ENCODE data around the gene PEAK3.

PEAK3 gene

GRCh38 chr19:2228157-2229030 lies 53.6 kb downstream of the PEAK3 start:
- Histone ChIP-seq H3K4me3 (ENCODE audit: low read depth, low read length) (no peak overlapping the region), H3K27me3 (ENCODE audit: insufficient read depth, low read depth, severe bottlenecking) (no peaks in the 10 kb centered on the region), H3K36me3 (peaks cover 80% of the 10 kb centered on the region), H3K27ac (no peak overlapping the region), H3K9me3 (ENCODE audit: severe bottlenecking) (no peaks in the 10 kb centered on the region)
- no peak for DNase-seq
- TF ChIP-seq CTCF (IDR thresholded peaks at IDR 0.05; ENCODE audit: low read depth, low read length) = no peak

GRCh38 chr19:2227415-2228156 lies 54.4 kb downstream of the PEAK3 start:
- peaks cover 72% of the 10 kb centered on the region for H3K36me3 ChIP-seq
- DNase-seq = no peak
- H3K27ac ChIP-seq = no peak overlapping the region

GRCh38 chr19:2226840-2227360 lies 55.1 kb downstream of the PEAK3 start:
- no peak for TF ChIP-seq CTCF (IDR thresholded peaks at IDR 0.05; ENCODE audit: low read depth, low read length)
- DNase-seq = no peak
- Histone ChIP-seq H3K27me3 (ENCODE audit: insufficient read depth, low read depth, severe bottlenecking) (no peaks in the 10 kb centered on the region), H3K27ac (no peak overlapping the region), H3K4me3 (ENCODE audit: low read depth, low read length) (no peak overlapping the region), H3K9me3 (ENCODE audit: severe bottlenecking) (no peaks in the 10 kb centered on the region), H3K36me3 (peaks cover 74% of the 10 kb centered on the region)

More at GRCh38 chr19:2227415-2228156, 54.4 kb downstream of the PEAK3 start:
- H3K9me3 ChIP-seq (ENCODE audit: severe bottlenecking) = no peaks in the 10 kb centered on the region
- no peak for TF ChIP-seq CTCF (IDR thresholded peaks at IDR 0.05; ENCODE audit: low read depth, low read length)
- no peaks in the 10 kb centered on the region for H3K27me3 ChIP-seq (ENCODE audit: insufficient read depth, low read depth, severe bottlenecking)
- H3K4me3 ChIP-seq (ENCODE audit: low read depth, low read length) = no peak overlapping the region

- Histone ChIP-seq H3K27me3 (ENCODE audit: insufficient read depth, low read depth, severe bottlenecking) (no peaks in the 10 kb centered on the region), H3K36me3 (peaks cover 75% of the 10 kb centered on the region), H3K27ac (no peak overlapping the region), H3K4me3 (ENCODE audit: low read depth, low read length) (no peak overlapping the region), H3K9me3 (ENCODE audit: severe bottlenecking) (no peaks in the 10 kb centered on the region)
- no peak for DNase-seq
- TF ChIP-seq CTCF (IDR thresholded peaks at IDR 0.05; ENCODE audit: low read depth, low read length) = no peak
Observed at GRCh38 chr19:2226051-2226839, 55.7 kb downstream of the PEAK3 start.

GRCh38 chr19:2225415-2226050 lies 56.4 kb downstream of the PEAK3 start:
- no peak for TF ChIP-seq CTCF (IDR thresholded peaks at IDR 0.05; ENCODE audit: low read depth, low read length)
- Histone ChIP-seq H3K27me3 (ENCODE audit: insufficient read depth, low read depth, severe bottlenecking) (no peaks in the 10 kb centered on the region), H3K36me3 (peaks cover 75% of the 10 kb centered on the region), H3K4me3 (ENCODE audit: low read depth, low read length) (no peak overlapping the region), H3K27ac (no peak overlapping the region), H3K9me3 (ENCODE audit: severe bottlenecking) (no peaks in the 10 kb centered on the region)
- no peak for DNase-seq

Measured in WERI-Rb-1 (cell line).